ENCODE measurements around the gene TAX1BP1. TPM values are rescaled to one million over a fixed set of nuclear protein-coding genes. Genes with fewer than 3 reads are reported as not detected.
"Not testable (repeated sequence)": the region's sequence is repeated elsewhere in the genome, so short reads cannot be mapped to it uniquely, and the experiment has no call there.

Gene TAX1BP1
- polyA plus RNA-seq, 1 donor: 93.9 TPM

- Histone ChIP-seq H3K4me1 (ENCODE audit: control insufficient read depth, insufficient read depth, low read length) (peaks cover 9% of the 10 kb centered on the region), H3K4me3 (ENCODE audit: low read length) (no peak overlapping the region), H3K36me3 (ENCODE audit: control insufficient read depth, insufficient read depth, low read length) (peaks cover 13% of the 10 kb centered on the region), H3K9me3 (ENCODE audit: control insufficient read depth, low read depth, low read length) (no peaks in the 10 kb centered on the region), H3K27me3 (ENCODE audit: control insufficient read depth, insufficient read depth, low read length) (no peaks in the 10 kb centered on the region), H3K27ac (ENCODE audit: low read length) (no peak overlapping the region)
- WGBS (ENCODE audit: insufficient coverage, low lambda C conversion rate): no CpG with 5 or more reads among the region's 2 CpGs
- no peak for DNase-seq
These were observed 96.6 kb downstream of the TAX1BP1 start for GRCh38 chr7:27836536-27836935.

- H3K4me1 ChIP-seq (ENCODE audit: control insufficient read depth, insufficient read depth, low read length): peaks cover 9% of the 10 kb centered on the region
- H3K9me3 ChIP-seq (ENCODE audit: control insufficient read depth, low read depth, low read length): no peaks in the 10 kb centered on the region
- peaks cover 4% of the 10 kb centered on the region for H3K36me3 ChIP-seq (ENCODE audit: control insufficient read depth, insufficient read depth, low read length)
- WGBS (ENCODE audit: insufficient coverage, low lambda C conversion rate): no CpG with 5 or more reads among the region's 10 CpGs
- H3K4me3 ChIP-seq (ENCODE audit: low read length): no peak overlapping the region
- DNase-seq: no peak
- H3K27ac ChIP-seq (ENCODE audit: low read length): no peak overlapping the region
- no peaks in the 10 kb centered on the region for H3K27me3 ChIP-seq (ENCODE audit: control insufficient read depth, insufficient read depth, low read length)
These were observed 99.1 kb downstream of the TAX1BP1 start for GRCh38 chr7:27839099-27839498.

- H3K27ac ChIP-seq (ENCODE audit: low read length): no peak overlapping the region
- no CpG with 5 or more reads among the region's 8 CpGs for WGBS (ENCODE audit: insufficient coverage, low lambda C conversion rate)
- no peak for DNase-seq
These were observed 100.4 kb downstream of the TAX1BP1 start for GRCh38 chr7:27840313-27840712.

GRCh38 chr7:27840760-27841364, 100.9 kb downstream of the TAX1BP1 start:
- Histone ChIP-seq H3K4me1 (ENCODE audit: control insufficient read depth, insufficient read depth, low read length) (peaks cover 9% of the 10 kb centered on the region), H3K27me3 (ENCODE audit: control insufficient read depth, insufficient read depth, low read length) (no peaks in the 10 kb centered on the region), H3K9me3 (ENCODE audit: control insufficient read depth, low read depth, low read length) (no peaks in the 10 kb centered on the region), H3K27ac (ENCODE audit: low read length) (no peak overlapping the region), H3K36me3 (ENCODE audit: control insufficient read depth, insufficient read depth, low read length) (peaks cover 3% of the 10 kb centered on the region), H3K4me3 (ENCODE audit: low read length) (no peak overlapping the region)
- 92% methylated on average over 2 of the region's 18 CpGs for WGBS (ENCODE audit: insufficient coverage, low lambda C conversion rate)
- no peak for DNase-seq

More at GRCh38 chr7:27840313-27840712, 100.4 kb downstream of the TAX1BP1 start:
- no peaks in the 10 kb centered on the region for H3K9me3 ChIP-seq (ENCODE audit: control insufficient read depth, low read depth, low read length)
- no peaks in the 10 kb centered on the region for H3K27me3 ChIP-seq (ENCODE audit: control insufficient read depth, insufficient read depth, low read length)
- no peak overlapping the region for H3K4me3 ChIP-seq (ENCODE audit: low read length)
- H3K4me1 ChIP-seq (ENCODE audit: control insufficient read depth, insufficient read depth, low read length): peaks cover 9% of the 10 kb centered on the region
- H3K36me3 ChIP-seq (ENCODE audit: control insufficient read depth, insufficient read depth, low read length): peaks cover 3% of the 10 kb centered on the region

GRCh38 chr7:27842094-27842692, 102.2 kb downstream of the TAX1BP1 start:
- no peak overlapping the region for H3K4me3 ChIP-seq (ENCODE audit: low read length)
- 82% methylated on average over 4 of the region's 14 CpGs for WGBS (ENCODE audit: insufficient coverage, low lambda C conversion rate)
- peaks cover 9% of the 10 kb centered on the region for H3K4me1 ChIP-seq (ENCODE audit: control insufficient read depth, insufficient read depth, low read length)
- H3K36me3 ChIP-seq (ENCODE audit: control insufficient read depth, insufficient read depth, low read length): peaks cover 3% of the 10 kb centered on the region
- H3K27ac ChIP-seq (ENCODE audit: low read length): no peak overlapping the region
- no peaks in the 10 kb centered on the region for H3K27me3 ChIP-seq (ENCODE audit: control insufficient read depth, insufficient read depth, low read length)
- no peaks in the 10 kb centered on the region for H3K9me3 ChIP-seq (ENCODE audit: control insufficient read depth, low read depth, low read length)
- DNase-seq: no peak

GRCh38 chr7:27842851-27843250, 102.9 kb downstream of the TAX1BP1 start:
- Histone ChIP-seq H3K9me3 (ENCODE audit: control insufficient read depth, low read depth, low read length) (no peaks in the 10 kb centered on the region), H3K4me1 (ENCODE audit: control insufficient read depth, insufficient read depth, low read length) (peaks cover 9% of the 10 kb centered on the region), H3K27ac (ENCODE audit: low read length) (no peak overlapping the region), H3K4me3 (ENCODE audit: low read length) (no peak overlapping the region), H3K27me3 (ENCODE audit: control insufficient read depth, insufficient read depth, low read length) (no peaks in the 10 kb centered on the region), H3K36me3 (ENCODE audit: control insufficient read depth, insufficient read depth, low read length) (peaks cover 3% of the 10 kb centered on the region)
- WGBS (ENCODE audit: insufficient coverage, low lambda C conversion rate): no CpG with 5 or more reads among the region's 9 CpGs
- no peak for DNase-seq

- no peak for DNase-seq
- Histone ChIP-seq H3K4me1 (ENCODE audit: control insufficient read depth, insufficient read depth, low read length) (peaks cover 3% of the 10 kb centered on the region), H3K4me3 (ENCODE audit: low read length) (no peak overlapping the region), H3K27ac (ENCODE audit: low read length) (no peak overlapping the region), H3K36me3 (ENCODE audit: control insufficient read depth, insufficient read depth, low read length) (peaks cover 3% of the 10 kb centered on the region), H3K27me3 (ENCODE audit: control insufficient read depth, insufficient read depth, low read length) (no peaks in the 10 kb centered on the region), H3K9me3 (ENCODE audit: control insufficient read depth, low read depth, low read length) (no peaks in the 10 kb centered on the region)
- no CpG with 5 or more reads among the region's 15 CpGs for WGBS (ENCODE audit: insufficient coverage, low lambda C conversion rate)
These were observed 103.8 kb downstream of the TAX1BP1 start for GRCh38 chr7:27843584-27844305.

GRCh38 chr7:27846388-27846787, 106.4 kb downstream of the TAX1BP1 start:
- Histone ChIP-seq H3K9me3 (ENCODE audit: control insufficient read depth, low read depth, low read length) (no peaks in the 10 kb centered on the region), H3K27me3 (ENCODE audit: control insufficient read depth, insufficient read depth, low read length) (no peaks in the 10 kb centered on the region), H3K27ac (ENCODE audit: low read length) (no peak overlapping the region), H3K4me1 (ENCODE audit: control insufficient read depth, insufficient read depth, low read length) (no peaks in the 10 kb centered on the region), H3K36me3 (ENCODE audit: control insufficient read depth, insufficient read depth, low read length) (no peaks in the 10 kb centered on the region), H3K4me3 (ENCODE audit: low read length) (no peak overlapping the region)
- DNase-seq: no peak
- 100% methylated on average over 1 of the region's 3 CpGs for WGBS (ENCODE audit: insufficient coverage, low lambda C conversion rate)

- Histone ChIP-seq H3K9me3 (ENCODE audit: control insufficient read depth, low read depth, low read length) (no peaks in the 10 kb centered on the region), H3K27me3 (ENCODE audit: control insufficient read depth, insufficient read depth, low read length) (no peaks in the 10 kb centered on the region), H3K4me3 (ENCODE audit: low read length) (no peak overlapping the region), H3K36me3 (ENCODE audit: control insufficient read depth, insufficient read depth, low read length) (no peaks in the 10 kb centered on the region), H3K4me1 (ENCODE audit: control insufficient read depth, insufficient read depth, low read length) (no peaks in the 10 kb centered on the region), H3K27ac (ENCODE audit: low read length) (no peak overlapping the region)
- no peak for DNase-seq
- WGBS (ENCODE audit: insufficient coverage, low lambda C conversion rate): 36% methylated on average over 3 of the region's 5 CpGs
These were observed 110.6 kb downstream of the TAX1BP1 start for GRCh38 chr7:27850531-27850930.

GRCh38 chr7:27856703-27857485, 116.9 kb downstream of the TAX1BP1 start:
- H3K9me3 ChIP-seq (ENCODE audit: control insufficient read depth, low read depth, low read length); H3K4me3 ChIP-seq (ENCODE audit: low read length): not testable (repeated sequence)
- WGBS (ENCODE audit: insufficient coverage, low lambda C conversion rate): no CpG with 5 or more reads among the region's 28 CpGs

More at GRCh38 chr7:27856703-27857485, 116.9 kb downstream of the TAX1BP1 start:
- H3K36me3 ChIP-seq (ENCODE audit: control insufficient read depth, insufficient read depth, low read length); H3K4me1 ChIP-seq (ENCODE audit: control insufficient read depth, insufficient read depth, low read length); H3K27ac ChIP-seq (ENCODE audit: low read length); H3K27me3 ChIP-seq (ENCODE audit: control insufficient read depth, insufficient read depth, low read length); DNase-seq: not testable (repeated sequence)
